ENCODE data around the gene PRDM16. TPM values are rescaled to one million over a fixed set of nuclear protein-coding genes. Genes with fewer than 3 reads are reported as not detected.

PRDM16 gene
- total RNA-seq, 1 experiment from 2014 or later: 0.17 TPM

GRCh38 chr1:3380469-3380868, 311.5 kb downstream of the PRDM16 start:
- Histone ChIP-seq H3K79me2 (ENCODE audit: insufficient read depth, low read length) (no peaks in the 10 kb centered on the region), H3T11ph (ENCODE audit: low read length) (no peak overlapping the region), H3K79me1 (ENCODE audit: insufficient read depth, low read depth, low read length, poor library complexity, severe bottlenecking) (no peaks in the 10 kb centered on the region), H4K5ac (ENCODE audit: insufficient read length, low read depth, low read length) (no peak overlapping the region), H2AK5ac (ENCODE audit: insufficient read length, low read length) (no peak overlapping the region), H2BK20ac (ENCODE audit: low read depth, low read length, poor library complexity, severe bottlenecking) (no peak overlapping the region), H2BK5ac (ENCODE audit: insufficient read length, low read length) (no peak overlapping the region), H2BK15ac (ENCODE audit: low read depth, low read length) (no peak overlapping the region), H3K27me3 (ENCODE audit: insufficient read depth, low read length) (no peaks in the 10 kb centered on the region), H3K9me3 (ENCODE audit: control insufficient read depth, low read depth, low read length) (no peaks in the 10 kb centered on the region), H4K91ac (ENCODE audit: insufficient read length, low read depth, low read length) (no peak overlapping the region), H3K4ac (ENCODE audit: low read depth, low read length) (no peak overlapping the region), H4K8ac (replicated peaks; ENCODE audit: insufficient read length, low read depth, low read length) (no peak overlapping the region), H3K27ac (ENCODE audit: insufficient read length, low read depth, low read length) (no peak overlapping the region), H3K4me1 (ENCODE audit: insufficient read depth, low read length) (no peaks in the 10 kb centered on the region), H3K23ac (ENCODE audit: insufficient read length, low read depth, low read length) (no peak overlapping the region), H3K4me2 (ENCODE audit: insufficient read depth, insufficient read length, low read length) (no peak overlapping the region), H3K18ac (ENCODE audit: insufficient read length, low read depth, low read length) (no peak overlapping the region), H2BK120ac (ENCODE audit: low read depth, low read length, poor library complexity, severe bottlenecking) (no peak overlapping the region), H4K20me1 (ENCODE audit: control insufficient read depth, insufficient read depth, insufficient read length) (no peaks in the 10 kb centered on the region), H3K9ac (ENCODE audit: extremely low read depth, insufficient read length, low read length) (no peak overlapping the region), H2BK12ac (ENCODE audit: insufficient read length, low read depth, low read length) (no peak overlapping the region), H3K23me2 (ENCODE audit: insufficient read length, low read depth, low read length, poor library complexity, severe bottlenecking) (no peaks in the 10 kb centered on the region), H3K14ac (ENCODE audit: insufficient read depth, low read length) (no peak overlapping the region), H3K56ac (ENCODE audit: insufficient read length, low read depth, low read length) (no peak overlapping the region), H2AFZ (ENCODE audit: low read length) (no peak overlapping the region)
- H3K36me3 Mint-ChIP-seq (ENCODE audit: insufficient read depth in 1 of 3, low read depth in 3 of 3): no peaks in the 10 kb centered on the region
- H3K4me1 Mint-ChIP-seq: no peaks in the 10 kb centered on the region
- H3K27ac Mint-ChIP-seq: peak overlapping the region in 1 of 3 experiments; percentile 87; a peak in 1 of 7 replicates
- H3K9me3 Mint-ChIP-seq: no peaks in the 10 kb centered on the region; a peak in 2 of 5 replicates
- DNase-seq: no peak
- H3K27me3 Mint-ChIP-seq (ENCODE audit: low read depth): no peaks in the 10 kb centered on the region; the same call in none of the 2 replicates
- H3K4me3 Mint-ChIP-seq: no peak overlapping the region
- TF ChIP-seq CTCF (conservative IDR thresholded peaks at IDR 0.05): no peak
- no CpG with 5 or more reads among the region's 11 CpGs for WGBS (ENCODE audit: extremely low coverage, insufficient read length, low lambda C conversion rate)

Data from H9 (cell line).